Measurements from ENCODE around the gene RASSF8. TPM values are rescaled to one million over a fixed set of nuclear protein-coding genes. Genes with fewer than 3 reads are reported as not detected.

Gene RASSF8, protein sequence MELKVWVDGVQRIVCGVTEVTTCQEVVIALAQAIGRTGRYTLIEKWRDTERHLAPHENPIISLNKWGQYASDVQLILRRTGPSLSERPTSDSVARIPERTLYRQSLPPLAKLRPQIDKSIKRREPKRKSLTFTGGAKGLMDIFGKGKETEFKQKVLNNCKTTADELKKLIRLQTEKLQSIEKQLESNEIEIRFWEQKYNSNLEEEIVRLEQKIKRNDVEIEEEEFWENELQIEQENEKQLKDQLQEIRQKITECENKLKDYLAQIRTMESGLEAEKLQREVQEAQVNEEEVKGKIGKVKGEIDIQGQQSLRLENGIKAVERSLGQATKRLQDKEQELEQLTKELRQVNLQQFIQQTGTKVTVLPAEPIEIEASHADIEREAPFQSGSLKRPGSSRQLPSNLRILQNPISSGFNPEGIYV
- total RNA-seq, result 24.6 and 37.9 TPM in 2 replicates

DNA sequence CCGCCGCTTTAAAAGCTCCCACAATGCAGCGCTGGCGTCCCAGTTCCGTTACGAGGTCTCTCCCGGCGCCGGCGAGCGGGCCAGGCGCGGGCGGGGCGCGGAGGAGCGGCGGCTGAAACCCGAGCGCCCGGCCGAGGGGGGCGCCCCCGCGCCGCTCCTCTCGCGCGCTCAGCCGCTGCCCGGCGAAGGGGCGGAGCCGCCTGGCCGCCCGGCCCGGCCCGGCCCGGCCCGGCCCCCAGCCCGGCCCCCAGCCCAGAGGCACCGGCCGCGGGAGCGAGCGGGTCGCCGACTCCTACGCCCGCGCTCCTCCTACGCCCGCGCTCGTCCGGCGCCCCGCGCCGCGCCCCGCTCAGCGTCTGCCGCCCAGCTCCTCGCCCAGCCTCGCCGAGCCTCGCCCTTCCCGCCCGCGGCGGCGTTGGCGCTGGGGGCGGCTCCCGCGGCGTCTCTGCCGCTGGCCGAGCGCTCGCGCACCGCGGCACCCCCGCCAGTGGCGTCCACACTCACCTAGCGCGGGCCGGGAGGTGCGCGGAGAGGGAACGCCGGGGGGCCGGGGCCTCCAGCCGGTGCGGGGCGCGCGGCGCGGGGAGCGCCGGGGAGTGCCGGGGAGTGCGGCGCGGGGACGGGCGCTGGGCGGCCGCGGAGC lies at the start of gene RASSF8:
Gene RASSF8 (plus strand): TSS at position 255 of the 643 bp plus-strand sequence. CDS start 96,662 bp downstream, outside the sequence.

DNA sequence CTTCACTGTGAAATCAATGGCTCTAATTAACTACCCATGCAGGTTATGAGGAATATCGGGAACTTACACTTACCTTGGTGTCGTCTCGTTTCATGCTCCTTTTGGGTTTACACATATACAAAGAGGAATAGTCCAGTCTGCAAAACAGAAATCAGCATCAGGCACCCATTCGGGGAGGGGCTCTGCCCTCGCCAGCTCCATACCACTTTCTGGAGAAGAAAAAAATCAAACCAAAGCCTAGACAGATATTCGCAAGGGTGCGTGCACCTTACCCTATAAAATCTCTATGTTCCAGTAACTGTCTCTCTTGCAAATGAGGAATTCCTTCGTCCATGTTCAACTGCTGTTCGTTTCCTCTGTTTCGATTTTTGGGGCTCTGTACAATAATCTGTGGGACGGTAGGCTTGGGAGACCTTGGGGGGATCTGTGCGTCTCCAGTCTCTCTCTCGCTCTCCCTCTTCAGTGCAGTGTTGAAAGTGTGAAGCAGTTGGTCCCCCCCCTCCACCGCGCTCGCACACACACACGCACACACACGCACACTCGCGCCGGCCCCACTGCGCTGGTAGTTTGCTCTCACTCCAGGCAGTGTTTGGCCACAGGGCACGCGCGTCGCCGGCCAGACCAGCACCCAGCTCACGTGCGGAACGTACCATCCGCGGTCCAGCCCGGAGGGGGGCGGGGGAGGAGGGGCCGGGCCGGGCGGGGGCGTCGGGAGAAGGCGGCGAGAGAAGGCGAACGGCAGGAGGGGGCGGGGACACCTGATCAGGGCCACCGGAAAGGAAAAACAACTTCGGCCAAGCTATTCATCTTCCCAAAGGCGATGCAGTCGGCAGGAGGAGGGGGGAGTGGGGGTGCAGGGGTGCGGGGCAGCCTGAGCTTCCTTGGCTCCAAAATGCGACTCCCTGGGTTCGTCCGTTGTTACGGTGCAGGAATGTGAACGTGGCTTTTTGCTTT lies 166.2 kb downstream of the RASSF8 start, which contains the start of gene BHLHE41:
Gene BHLHE41 (minus strand): TSS at position 592 of the 954 bp plus-strand sequence. CDS start 258 bp downstream, at position 334.

Other genes with a start within 250 kb of the RASSF8 start
- 0.72 and 3.1 TPM in 2 replicates for gene BHLHE41, start 166.4 kb downstream of the RASSF8 start, total RNA-seq
- gene SSPN, start 236.9 kb downstream of the RASSF8 start, total RNA-seq, result 3.8 and 13.3 TPM in 2 replicates